NK-92 (cell line): ENCODE measurements around the gene SETBP1.

Experiments
- DNase-seq: peaks from one replicate; lab custom pipeline; 2025; ENCODE audit not compliant: unreplicated experiment; lab: John Stamatoyannopoulos, UW

SETBP1 gene

DNA sequence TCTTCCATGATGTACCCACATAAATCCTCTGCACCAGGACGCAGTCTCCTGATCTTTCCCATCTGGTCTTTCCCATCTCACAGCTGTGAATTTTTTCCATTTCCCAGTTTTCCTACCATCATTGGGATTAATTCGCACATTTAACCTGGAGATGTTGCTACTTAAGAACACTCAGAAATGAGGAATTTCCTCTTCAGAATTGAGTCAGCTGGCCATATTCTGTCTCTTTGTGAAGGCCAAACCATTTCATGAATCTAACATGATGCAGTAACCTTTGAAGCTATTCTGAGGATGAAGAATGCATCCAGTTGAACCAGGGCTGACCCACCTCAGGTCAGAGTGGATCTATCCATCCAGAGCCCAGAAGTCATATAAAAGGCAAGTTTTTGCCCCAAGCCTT is 326.8 kb downstream of the SETBP1 start:
- DNase-seq, result no peak

DNA sequence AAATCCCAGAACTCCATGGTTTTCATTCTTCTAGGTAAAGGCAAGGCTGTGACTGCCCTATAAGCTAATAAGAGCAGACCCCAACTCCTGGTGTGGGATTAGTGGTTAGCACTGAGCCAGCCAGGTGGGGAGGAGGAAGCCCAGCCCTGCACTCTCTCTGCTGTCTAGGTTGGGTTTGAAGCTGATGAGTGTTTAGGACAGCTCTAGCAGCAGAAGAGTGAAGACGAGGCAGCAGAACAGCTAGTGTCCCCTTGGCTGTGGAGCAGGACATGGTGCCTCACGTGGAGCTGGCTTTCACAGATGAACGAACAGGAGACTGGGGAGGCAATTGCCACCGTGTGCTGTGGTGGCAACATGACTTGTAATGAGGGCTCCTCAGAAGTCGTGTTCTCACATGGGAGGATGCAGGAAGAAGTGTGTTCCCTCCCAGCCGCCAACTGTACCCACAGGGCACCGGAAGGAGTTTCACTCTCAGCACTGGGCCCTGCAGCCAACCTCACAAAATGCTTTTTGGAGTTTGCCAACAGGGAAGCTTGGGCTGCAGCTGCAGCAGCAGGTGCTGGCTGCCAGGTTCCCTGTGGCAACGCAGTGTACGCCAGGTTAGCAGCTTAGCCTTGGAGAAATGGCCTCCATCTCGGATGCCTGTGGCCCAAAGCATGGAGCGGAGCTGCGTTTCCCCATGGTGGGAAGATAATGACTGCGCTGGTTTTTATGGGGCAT is 328.2 kb downstream of the SETBP1 start:
- no peak for DNase-seq

DNA sequence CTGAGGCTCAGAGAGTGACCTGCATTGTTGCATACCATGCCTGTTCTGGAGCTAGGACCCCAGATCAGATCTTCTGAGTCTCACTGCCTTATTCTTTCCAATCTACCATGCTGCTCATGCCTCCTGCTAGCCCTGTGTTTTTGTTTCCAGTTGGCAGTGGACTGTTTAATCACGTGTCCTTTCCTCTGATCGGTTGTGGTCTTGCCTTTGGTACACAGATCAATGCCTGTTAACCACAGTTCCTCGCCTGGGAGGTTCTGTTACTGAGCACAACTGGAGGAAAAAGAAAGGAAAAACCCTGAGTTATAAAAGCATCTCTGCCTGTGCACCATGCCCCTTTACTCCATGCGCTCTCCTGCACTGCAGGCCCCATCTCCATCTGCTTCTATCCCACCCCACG is 329.1 kb downstream of the SETBP1 start:
- DNase-seq, result no peak

DNA sequence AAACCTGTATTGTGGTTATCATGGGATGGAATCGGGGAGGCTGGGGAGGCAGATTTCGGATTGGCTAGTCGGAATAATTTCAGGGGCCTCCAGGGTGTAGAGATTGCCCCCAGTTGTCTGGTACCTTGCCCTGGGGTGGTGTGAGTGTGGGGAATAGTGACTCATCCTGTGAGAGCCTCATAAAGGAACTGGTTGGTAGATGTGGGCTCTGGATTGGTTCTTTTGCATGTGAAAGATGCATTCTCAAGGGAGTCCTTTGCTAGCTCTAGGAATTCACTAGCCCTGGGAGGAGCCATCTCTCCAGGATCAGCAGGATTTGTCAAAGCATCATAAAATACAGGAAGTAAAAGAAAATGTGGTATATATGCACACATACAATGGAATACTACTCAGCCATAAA is 331.6 kb downstream of the SETBP1 start:
- DNase-seq, result no peak

DNA sequence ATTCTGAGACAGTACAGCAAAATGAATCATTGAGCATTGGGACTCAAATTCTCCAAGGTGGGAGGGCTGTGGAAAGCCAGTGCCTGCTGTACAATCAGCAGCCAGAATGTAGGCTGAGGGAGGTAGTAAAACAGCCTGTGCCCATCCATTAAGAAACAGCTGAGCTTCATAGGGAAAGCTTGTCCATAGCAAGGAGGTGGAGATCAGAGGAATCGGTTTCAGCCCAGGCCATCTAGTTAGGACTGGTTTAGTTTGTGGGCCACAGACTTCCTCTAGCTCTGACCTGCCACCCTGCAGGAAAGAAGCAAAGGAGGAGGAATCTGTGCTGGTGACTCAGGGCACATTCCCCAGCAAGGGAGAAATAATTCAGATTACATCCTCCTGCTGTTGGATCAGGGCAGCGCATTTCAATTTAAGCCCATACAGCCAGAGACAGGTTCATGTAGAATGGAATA is 333.4 kb downstream of the SETBP1 start:
- DNase-seq, result no peak

DNA sequence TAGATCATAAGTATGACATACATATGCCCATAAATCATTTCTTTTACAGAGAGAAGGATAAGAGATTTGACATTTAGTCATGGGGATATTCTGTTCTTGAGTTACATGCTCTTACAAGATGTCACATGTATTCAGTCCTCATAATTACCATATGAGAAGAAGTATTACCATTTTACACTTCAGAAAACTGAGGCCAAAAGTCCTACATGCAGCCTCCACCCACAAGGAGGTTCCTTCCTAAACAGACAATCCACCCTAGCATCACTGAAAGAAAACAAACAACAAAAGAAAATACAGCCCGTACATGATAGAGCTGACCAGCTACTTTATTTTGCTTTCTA is 335.1 kb downstream of the SETBP1 start:
- DNase-seq, result no peak

DNA sequence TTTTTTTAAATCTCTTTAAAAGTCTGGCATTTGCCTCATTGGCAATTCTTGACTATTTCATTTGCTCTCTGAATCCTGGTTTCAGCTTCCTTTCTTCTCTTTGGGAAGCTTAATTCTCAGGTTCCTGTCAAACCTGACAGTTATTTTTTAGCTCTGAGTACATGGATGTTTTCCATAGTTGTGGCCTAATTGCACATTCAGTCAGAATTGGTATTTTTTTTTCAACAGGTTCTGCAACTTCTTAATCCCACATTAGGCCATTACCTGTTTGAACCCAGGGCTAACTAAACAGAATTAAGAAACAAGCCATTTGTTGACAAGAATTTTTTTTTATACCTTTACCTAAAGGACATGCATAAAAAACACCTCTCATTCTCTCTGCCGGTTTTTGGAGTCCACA is 338.8 kb downstream of the SETBP1 start:
- DNase-seq, result no peak

DNA sequence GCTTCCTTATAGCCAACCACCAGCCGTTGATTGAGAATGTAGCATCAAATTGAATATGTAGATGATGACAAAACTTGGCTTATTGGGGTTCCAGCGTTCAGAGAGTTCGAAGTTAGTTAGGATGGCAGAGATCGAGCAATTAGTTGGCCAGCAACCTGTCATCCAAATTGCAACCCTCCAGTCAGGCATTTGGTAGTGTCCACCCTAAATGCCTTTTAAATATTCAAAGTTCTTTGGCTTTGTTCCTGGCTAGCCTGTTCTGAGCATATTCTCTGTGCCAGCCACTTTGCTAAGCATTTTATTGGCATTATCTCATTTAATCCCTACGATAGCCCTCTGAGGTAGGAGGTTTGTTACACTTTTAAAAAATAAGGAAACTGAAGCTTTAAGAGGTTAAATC is 342.8 kb downstream of the SETBP1 start:
- DNase-seq, result no peak

DNA sequence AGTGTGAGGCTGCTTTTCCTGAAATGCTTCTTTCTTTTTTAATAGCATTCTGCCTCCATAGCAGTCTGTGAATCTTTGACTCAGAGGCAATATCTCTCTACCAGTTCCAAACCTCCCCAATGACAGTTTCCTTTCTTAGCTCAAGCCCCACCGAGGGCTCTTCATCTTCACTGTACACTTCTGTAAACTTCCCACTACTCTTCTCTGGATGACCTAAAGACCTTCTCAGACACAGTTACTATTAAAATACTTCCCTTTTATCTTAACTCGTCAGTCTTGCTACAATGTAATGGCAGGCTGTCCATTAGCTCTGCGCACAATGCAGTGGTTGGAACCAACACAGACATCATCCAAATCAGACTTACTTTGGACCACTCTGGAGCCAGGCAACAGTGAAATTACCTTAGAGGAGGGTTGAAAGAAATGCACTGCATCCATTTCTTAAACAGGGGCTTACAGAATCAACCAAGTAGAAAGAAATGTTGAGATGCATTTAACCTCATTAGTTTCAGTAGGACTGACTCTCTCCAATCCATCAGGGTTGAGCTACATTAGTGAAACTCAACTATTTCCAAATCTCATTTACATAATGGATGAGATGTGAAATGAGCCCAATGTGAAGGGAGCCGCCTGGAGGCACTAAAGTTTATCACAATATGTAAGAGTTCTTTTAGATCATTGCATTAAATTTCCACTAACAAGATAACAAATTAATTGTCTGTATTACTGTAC is 343.8 kb downstream of the SETBP1 start:
- DNase-seq, result no peak

DNA sequence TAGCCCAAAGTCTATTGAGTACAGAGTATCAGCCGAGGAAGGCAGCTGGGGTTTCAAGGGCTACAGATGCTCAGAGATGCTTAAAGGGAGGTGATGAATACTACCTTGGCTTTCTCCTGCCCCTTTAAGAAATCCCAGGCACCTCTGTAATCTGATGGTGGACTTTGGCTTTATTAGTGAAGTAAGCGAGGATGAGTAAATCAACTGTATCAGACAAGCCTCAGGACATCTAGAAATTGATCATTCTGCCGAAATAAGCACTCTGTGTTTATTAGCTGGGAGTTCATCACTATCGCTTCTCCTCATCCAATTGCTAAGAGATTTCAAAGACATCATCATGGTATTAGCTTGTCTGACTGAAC is 344.4 kb downstream of the SETBP1 start:
- DNase-seq, result no peak

DNA sequence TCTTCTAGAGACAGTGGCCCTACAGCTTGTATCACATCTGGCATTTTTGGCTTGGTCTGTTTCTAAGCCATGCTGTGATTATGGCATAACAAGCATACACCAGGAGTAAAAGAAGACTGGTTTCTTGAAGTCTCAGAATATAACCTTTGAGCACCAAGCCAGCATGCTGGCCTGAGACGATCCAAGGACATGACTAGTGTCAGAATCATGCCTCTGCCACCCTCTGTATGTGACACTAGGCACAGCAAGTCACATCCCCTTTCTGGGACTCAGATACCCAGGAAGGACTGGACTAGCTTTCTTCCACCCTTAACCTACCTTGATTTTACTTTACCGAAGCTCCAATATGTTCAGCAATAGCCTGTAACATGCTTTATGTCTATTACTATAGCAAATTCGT is 345.5 kb downstream of the SETBP1 start:
- no peak for DNase-seq

DNA sequence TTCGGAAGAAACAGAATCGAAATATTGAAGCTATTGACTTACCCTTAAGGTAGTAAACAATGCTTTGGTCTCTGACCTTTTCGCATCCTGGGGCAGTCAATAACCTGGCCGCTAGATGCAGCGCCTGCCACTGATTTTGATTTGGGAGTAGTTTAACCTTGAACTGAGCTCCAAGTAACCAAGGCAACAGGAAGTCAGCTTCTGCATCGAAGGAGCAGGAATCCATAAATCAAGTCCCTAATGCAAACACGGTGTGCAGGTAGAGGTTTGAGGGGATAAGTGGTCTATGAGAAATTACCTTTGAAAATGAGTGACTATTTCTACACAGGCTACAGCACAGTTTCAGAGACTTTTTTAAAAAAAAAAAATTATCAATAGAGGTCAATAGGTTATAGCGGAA is 353.5 kb downstream of the SETBP1 start:
- no peak for DNase-seq

DNA sequence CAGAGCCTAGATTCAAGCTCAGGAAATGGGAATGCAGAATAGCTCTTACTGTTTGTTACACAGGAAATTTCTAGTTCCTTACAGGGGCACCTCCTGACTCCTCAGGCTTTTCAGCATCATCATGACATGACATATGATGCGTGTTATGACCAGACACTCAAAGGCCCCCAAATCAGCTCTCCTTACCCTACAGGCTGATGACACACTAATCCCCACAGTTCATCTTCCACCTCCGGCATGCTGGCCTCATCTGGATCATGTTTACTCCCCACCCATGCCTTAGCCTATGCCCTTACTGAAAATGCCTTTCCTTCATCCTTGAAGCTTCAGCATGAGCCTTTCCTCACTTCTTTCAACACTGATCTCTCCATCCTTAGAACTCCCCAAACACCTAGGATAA is 356.9 kb downstream of the SETBP1 start:
- no peak for DNase-seq

DNA sequence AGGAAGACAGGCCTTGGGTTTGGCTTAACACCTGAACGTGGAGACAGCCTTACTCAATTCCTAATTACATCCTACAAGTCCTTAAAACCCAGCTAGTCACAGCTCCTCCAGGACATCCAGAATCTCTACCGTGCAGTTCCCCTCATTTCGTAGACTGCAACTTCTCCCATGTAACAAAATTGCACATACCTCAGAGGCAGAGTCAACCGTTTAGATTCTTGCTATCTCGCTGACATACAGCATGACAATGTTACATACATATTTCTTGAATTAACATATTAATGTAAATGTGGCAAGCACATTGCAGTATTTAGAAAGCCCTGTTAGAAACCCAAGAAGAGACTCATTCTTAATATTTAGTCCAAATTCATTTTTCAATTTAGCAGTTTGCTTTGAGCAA is 358.7 kb downstream of the SETBP1 start:
- DNase-seq, result no peak

DNA sequence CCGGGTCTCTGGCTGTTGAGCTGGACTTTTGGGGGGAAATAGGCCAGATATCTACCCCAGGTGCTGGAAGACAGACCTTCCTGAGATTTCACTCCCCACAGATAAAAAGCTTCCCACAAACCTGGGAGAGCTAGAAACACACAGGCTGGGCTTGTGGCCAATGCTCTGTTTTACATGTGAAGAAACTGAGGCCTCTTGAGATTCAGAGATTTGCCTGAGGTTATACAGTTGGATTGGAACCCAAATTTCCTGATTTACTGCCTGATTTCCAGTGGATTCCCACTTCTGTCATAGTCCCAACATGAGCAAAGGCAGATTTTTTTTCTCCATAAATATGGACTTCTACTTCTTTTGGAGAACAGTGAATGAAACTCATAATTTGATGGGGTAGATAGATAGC is 360.2 kb downstream of the SETBP1 start:
- no peak for DNase-seq

DNA sequence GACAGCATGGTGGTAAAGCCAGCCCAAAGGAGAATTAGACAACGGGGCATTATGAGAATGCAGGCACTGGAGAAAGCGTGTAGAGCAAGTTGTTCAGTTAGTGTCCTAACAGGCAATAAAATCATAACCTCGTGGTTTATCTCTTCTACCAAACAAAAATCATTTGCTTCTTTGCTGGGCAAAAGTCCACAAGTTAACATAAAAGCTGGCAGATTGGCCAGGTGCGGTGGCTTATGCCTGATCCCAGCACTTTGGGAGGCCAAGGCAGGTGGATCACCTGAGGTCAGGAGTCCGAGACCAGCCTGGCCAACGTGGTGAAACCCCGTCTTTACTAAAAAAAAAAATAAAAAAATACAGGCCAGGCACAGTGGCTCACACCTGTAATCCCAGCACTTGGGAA is 364.1 kb downstream of the SETBP1 start:
- DNase-seq, result no peak

DNA sequence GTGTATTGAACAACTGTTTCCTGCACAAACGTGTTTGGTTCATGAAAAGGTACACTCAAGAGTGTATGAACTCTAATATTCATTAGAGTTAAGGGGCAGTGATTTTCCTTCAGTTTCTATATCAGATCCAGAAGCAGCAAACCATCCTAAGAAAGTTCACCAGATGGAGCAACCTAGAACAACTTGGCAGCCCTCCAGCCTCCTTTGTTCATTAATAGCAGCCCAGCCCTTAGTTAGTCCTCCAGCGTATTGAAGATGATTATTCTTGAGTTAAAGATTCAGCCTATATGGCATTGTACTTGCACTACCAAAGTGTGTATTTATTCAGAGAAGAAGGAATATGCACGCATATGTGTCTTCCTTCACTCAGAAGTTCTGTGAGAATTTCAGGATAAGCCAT is 365.5 kb downstream of the SETBP1 start:
- no peak for DNase-seq

DNA sequence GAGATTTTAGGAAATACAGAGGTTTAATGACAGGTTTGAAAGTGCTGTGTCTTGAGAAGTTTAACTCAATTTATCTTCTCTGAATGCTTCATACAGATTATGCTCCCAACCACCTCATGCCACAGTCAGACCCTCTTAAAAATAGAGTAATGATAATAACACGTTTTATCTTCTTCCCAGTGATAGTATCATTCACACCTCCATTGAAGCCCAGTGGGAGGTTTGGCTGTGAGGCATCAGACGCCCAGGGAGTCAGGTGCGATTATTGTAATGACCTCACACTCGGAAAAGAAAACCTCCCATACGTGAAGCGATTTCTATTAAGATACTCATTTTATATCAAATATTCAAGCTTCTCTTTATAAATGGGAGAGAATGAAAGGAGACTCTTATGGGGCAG is 366.3 kb downstream of the SETBP1 start:
- DNase-seq, result no peak

DNA sequence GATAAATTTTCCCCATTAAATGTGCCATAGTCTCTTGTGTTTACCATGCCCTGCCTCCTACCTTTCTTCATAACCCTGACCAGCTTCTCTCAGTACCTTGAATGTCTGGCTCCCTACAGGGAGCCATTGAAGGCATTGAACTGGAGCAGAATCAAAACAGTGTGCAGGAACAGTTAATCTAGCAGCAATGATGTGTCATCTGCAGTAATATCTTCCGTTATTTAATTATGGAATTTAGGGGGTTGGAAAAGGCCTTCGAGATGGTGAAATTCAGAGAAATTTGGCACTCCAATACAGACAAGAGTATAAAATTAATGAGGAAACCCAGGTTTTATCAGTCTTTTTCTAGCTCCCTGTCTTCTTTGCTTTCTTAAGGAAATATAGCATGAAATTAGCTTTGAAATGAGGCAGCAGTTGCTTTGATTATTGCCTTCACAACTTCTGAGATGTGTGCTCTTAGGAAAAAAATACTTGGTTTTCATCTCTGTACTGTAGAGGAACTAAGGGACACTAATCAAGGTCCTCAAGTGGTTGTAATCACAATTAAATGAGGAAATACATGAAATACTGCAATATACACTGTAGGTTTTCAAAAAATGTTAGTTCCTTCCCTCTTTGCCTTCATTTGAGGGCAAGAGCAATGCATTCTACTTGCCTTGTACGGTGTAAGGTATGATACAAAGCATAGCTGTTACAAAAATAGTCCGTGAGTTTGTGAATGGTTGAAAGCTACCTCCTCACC is 369.1 kb downstream of the SETBP1 start:
- no peak for DNase-seq

DNA sequence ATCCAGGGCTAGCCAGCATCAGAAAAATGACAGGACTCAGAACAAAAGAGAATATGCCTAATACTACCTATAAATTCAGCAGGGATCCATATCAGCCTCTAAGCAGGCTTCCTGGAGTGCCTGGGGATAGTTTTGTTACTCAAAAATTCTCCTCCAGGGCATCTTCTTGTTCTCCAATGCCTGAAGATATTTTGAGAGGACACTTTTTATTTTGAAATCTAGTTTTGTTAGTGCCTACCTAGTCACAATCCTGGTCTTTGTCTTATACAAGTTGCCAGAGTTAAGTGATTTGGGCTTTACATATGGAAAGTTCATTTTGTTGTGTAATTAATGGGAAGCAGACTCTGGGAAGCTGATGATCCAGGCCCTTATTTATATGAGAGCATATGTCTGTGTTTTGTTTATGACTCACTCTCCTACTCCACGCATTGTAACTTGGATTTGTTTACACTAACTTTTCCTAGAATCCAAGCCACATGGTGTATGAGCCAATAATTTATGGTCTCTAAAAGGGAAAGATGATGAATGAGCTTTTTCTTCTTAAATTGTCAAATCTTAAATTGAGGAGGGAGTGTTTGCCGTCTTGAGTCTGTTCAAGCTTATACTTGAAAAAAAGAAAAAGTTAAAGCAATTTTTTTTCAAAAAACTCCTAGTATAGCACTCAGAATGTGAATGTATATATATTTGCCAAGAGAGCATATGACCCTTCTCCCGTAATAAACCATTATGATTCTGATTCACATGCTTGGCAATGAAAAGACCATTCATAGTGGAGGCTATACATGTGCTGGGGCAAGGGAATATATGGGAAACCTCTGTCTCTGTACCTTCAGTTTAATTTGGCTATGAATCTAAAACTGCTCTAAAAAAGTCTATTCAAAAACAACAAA is 370.3 kb downstream of the SETBP1 start:
- DNase-seq, result no peak

DNA sequence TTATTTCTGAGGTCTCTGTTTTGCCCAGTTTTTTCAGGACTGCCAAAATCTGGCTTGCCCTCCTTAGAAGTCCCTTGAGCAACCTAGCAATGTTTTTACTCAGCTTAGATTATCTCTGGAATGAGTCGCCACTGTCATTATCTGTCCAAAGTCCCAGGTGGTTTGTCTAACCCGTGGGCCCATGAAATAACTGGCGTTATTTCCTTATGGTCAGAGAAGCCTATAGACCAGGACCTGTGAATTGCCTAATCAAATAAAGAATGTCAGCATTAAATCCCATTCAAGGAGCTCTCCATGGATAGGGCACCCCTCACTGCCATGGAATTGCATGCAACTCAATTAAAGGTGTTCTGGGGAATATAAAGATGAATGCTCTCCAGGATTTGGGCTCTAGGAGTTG is 373.9 kb downstream of the SETBP1 start:
- DNase-seq, result no peak
